Measurements from ENCODE around the gene ITIH1. TPM values are rescaled to one million over a fixed set of nuclear protein-coding genes. Genes with fewer than 3 reads are reported as not detected.

Gene ITIH1
- total and polyA plus RNA-seq, 2 of the 4 experiments (the other 2 are of a cell fraction) = not detected

GRCh38 chr3:52763466-52763865 is 13.9 kb upstream of the ITIH1 start:
- Histone ChIP-seq H3K79me1 (ENCODE audit: low read depth in 1 of 2, low read length in 2 of 2) (peaks cover 0 to 4% of the 10 kb centered on the region in 2 experiments; a peak in 3 of 4 replicates), H3K9me1 (ENCODE audit: insufficient read depth, low read length) (no peaks in the 10 kb centered on the region), H3K23ac (ENCODE audit: low read depth, low read length) (no peak overlapping the region), H4K8ac (ENCODE audit: low read depth in 2 of 2, low read length in 2 of 2) (no peak overlapping the region), H4K20me1 (ENCODE audit: insufficient read depth, low read length) (no peaks in the 10 kb centered on the region), H3K4me1 (ENCODE audit: control insufficient read depth, insufficient read depth, low read length) (no peaks in the 10 kb centered on the region), H2BK15ac (ENCODE audit: low read depth, low read length) (no peak overlapping the region), H4K91ac (ENCODE audit: insufficient read depth, low read depth, low read length) (no peak overlapping the region), H2BK5ac (ENCODE audit: low read depth, low read length, poor library complexity, severe bottlenecking) (no peak overlapping the region), H3K14ac (replicated peaks; ENCODE audit: low read depth, low read length) (no peak overlapping the region), H3K4me3 (ENCODE audit: insufficient read depth, low read depth, low read length) (no peak overlapping the region), H3K9ac (ENCODE audit: low read depth, low read length) (no peak overlapping the region), H2AFZ (replicated peaks; ENCODE audit: low read length, poor library complexity) (no peak overlapping the region), H2AK5ac (ENCODE audit: low read depth, low read length) (no peak overlapping the region), H3K18ac (ENCODE audit: low read depth, low read length) (no peak overlapping the region), H3K56ac (ENCODE audit: extremely low read depth, insufficient read depth, low read length) (no peak overlapping the region), H3K27me3 (ENCODE audit: control insufficient read depth, insufficient read depth, low read length) (no peaks in the 10 kb centered on the region), H3K27ac (ENCODE audit: insufficient read depth, low read length) (no peak overlapping the region), H4K5ac (ENCODE audit: low read depth, low read length) (no peak overlapping the region), H3K36me3 (ENCODE audit: control insufficient read depth, insufficient read depth, low read length) (peaks cover 19% of the 10 kb centered on the region), H2BK20ac (ENCODE audit: low read depth, low read length) (no peak overlapping the region), H3K9me3 (ENCODE audit: control insufficient read depth, insufficient read depth, low read length) (no peaks in the 10 kb centered on the region), H3K4me2 (ENCODE audit: low read depth, low read length) (no peak overlapping the region), H2BK120ac (ENCODE audit: low read depth, low read length) (no peak overlapping the region), H3K4ac (ENCODE audit: low read depth, low read length) (no peak overlapping the region), H2AK9ac (replicated peaks; ENCODE audit: low read depth, low read length, poor library complexity) (no peak overlapping the region)
- POLR2A ChIA-PET (ENCODE audit: unreplicated experiment) = no interaction called here
- ATAC-seq (ENCODE audit: low read depth) (no peak), DNase-seq (no peak)
- BruUV-seq (replicated peaks) = no TSS peak
- WGBS, 2 experiments (ENCODE audit: extremely low coverage in 2 of 2, insufficient read length in 1 of 2) = no CpG with 5 or more reads among the region's 2 CpGs
- CTCF ChIA-PET = no interaction called here
- TF ChIP-seq CHD1 (IDR thresholded peaks at IDR 0.05; ENCODE audit: low read depth, low read length) (no peak), FOS (IDR thresholded peaks at IDR 0.05; ENCODE audit: low read depth, low read length) (no peak), CTCF (conservative IDR thresholded peaks at IDR 0.05; ENCODE audit: low read depth, low read length) (no peak), CEBPB (IDR thresholded peaks at IDR 0.05; ENCODE audit: low read depth, low read length) (no peak), MAFK (IDR thresholded peaks at IDR 0.05; ENCODE audit: low read depth, low read length) (no peak), NFE2L2 (IDR thresholded peaks at IDR 0.05; ENCODE audit: low read depth, low read length) (no peak), MAZ (IDR thresholded peaks at IDR 0.05; ENCODE audit: borderline replicate concordance, low read depth, low read length) (no peak), SMC3 (IDR thresholded peaks at IDR 0.05; ENCODE audit: low read depth, low read length) (no peak), POLR2A (IDR thresholded peaks at IDR 0.05; ENCODE audit: low read depth, low read length) (no peak), ELK1 (IDR thresholded peaks at IDR 0.05; ENCODE audit: borderline replicate concordance, low read depth, low read length) (no peak), USF2 (IDR thresholded peaks at IDR 0.05; ENCODE audit: low read depth, low read length) (no peak), RFX5 (IDR thresholded peaks at IDR 0.05; ENCODE audit: low read depth, low read length) (no peak), BHLHE40 (IDR thresholded peaks at IDR 0.05; ENCODE audit: low read depth, low read length) (no peak), RCOR1 (IDR thresholded peaks at IDR 0.05; ENCODE audit: insufficient replicate concordance, low read length) (no peak), MXI1 (IDR thresholded peaks at IDR 0.05; ENCODE audit: borderline replicate concordance, low read depth, low read length) (no peak), RAD21 (IDR thresholded peaks at IDR 0.05; ENCODE audit: low read length) (no peak)
- in situ Hi-C loops (cut with MboI; ENCODE audit: low sequenced_read_pairs) = no loop called here
- intact Hi-C loops (cut with micrococcal nuclease) = no loop called here
- dilution Hi-C loops (cut with HindIII; ENCODE audit: low sequenced_read_pairs, unreplicated experiment) = no loop called here

Data from IMR-90 (cell line).